Esophagus squamous epithelium (tissue), 5 donors: ENCODE measurements around the gene CDKL2. TPM values are rescaled to one million over a fixed set of nuclear protein-coding genes. Genes with fewer than 3 reads are reported as not detected.
"Not testable (repeated sequence)": the region's sequence is repeated elsewhere in the genome, so short reads cannot be mapped to it uniquely, and the experiment has no call there.

Experiments
- DNase-seq: peaks from one replicate; lab custom pipeline; 2025; lab: John Stamatoyannopoulos, UW
- H3K27ac ChIP-seq, 4 donors: fragments of 200-600 bp; sonication (generic); one replicate each; pipeline ENCODE4 v1.5.1; 2016 to 2019; ENCODE audit warnings: mild to moderate bottlenecking in 1 of 4
- H3K27me3 ChIP-seq, 4 donors: fragments of 200-600 bp; sonication (generic); 1 replicate in 3 of 4; 2 replicates in 1 of 4; pipeline versions ENCODE4 v1.5.1 to v1.6.0; 2017 to 2021; ENCODE audit warnings: antibody characterized with exemption in 1 of 4
- H3K36me3 ChIP-seq, 3 donors: fragments of 200-600 bp; sonication (generic); one replicate each; pipeline ENCODE4 v1.5.1; 2016 to 2019
- H3K4me1 ChIP-seq, 3 donors: fragments of 200-600 bp; sonication (generic); one replicate each; pipeline ENCODE4 v1.5.1; 2017 to 2019
- H3K4me3 ChIP-seq, 4 donors: fragments of 200-600 bp; sonication (generic); 1 replicate in 3 of 4; 2 replicates in 1 of 4; pipeline ENCODE4 v1.5.1; 2016 to 2019; ENCODE audit warnings: mild to moderate bottlenecking in 2 of 4, moderate library complexity in 1 of 4
- H3K9me3 ChIP-seq, 3 donors: fragments of 200-600 bp; sonication (generic); one replicate each; pipeline ENCODE4 v1.5.1; 2016 to 2019
- CTCF ChIP-seq, 6 experiments: fragments of 450-650 bp in 4 of 6; fragments of 200-600 bp in 2 of 6; sonication (generic) in 2 of 6; IDR thresholded peaks; one replicate each; pipeline ENCODE4 v1.5.1; 2016 to 2019; ENCODE audit warnings: antibody characterized with exemption in 6 of 6, mild to moderate bottlenecking in 4 of 6, moderate library complexity in 4 of 6
- POLR2A ChIP-seq, 4 donors: fragments of 450-650 bp; IDR thresholded peaks; one replicate each; pipeline ENCODE4 v1.6.1; 2017; ENCODE audit warnings: antibody characterized with exemption in 4 of 4, mild to moderate bottlenecking in 4 of 4, moderate library complexity in 3 of 4
- whole genome bisulfite sequencing, 2 donors: methylation state at CpG; one replicate each; pipeline ENCODE4 v1.1.5; 2018; 5-methylcytosine and 5-hydroxymethylcytosine counted together
- intact Hi-C: fragments of 100-400 bp; cut with DNase I; formaldehyde crosslinking; loops from one replicate; pipeline ENCODE4 v1.15.0; 2022
- total RNA-seq, 4 donors: library from RNA; depleted of rRNA; stranded (reverse); fragments of >200 nt; gene quantifications; one replicate each; pipeline ENCODE4 v1.1.0, GENCODE V29; 2016
- donor health status: DM: yes; HTN: yes; CAD: no.

The CDKL2 gene
- total RNA-seq, 4 donors from 2014 or later = 0.13 to 1.3 (median 0.71) TPM

GRCh38 chr4:75552452-75552851, 77.9 kb downstream of the CDKL2 start:
- H3K27ac ChIP-seq = no peak overlapping the region
- intact Hi-C loops = no loop called here
- H3K36me3 ChIP-seq = no peaks in the 10 kb centered on the region
- peaks cover 0 to 7% (median 0%) of the 10 kb centered on the region in 4 donors for H3K27me3 ChIP-seq
- DNase-seq = no peak
- H3K4me1 ChIP-seq = no peaks in the 10 kb centered on the region
- TF ChIP-seq POLR2A (IDR thresholded peaks at IDR 0.05) (no peak), CTCF (IDR thresholded peaks at IDR 0.05) (no peak)
- no peak overlapping the region for H3K4me3 ChIP-seq
- no peaks in the 10 kb centered on the region for H3K9me3 ChIP-seq

GRCh38 chr4:75549019-75549418, 81.3 kb downstream of the CDKL2 start:
- no peak overlapping the region for H3K27ac ChIP-seq
- 84 to 90% methylated on average over 2 of the region's 2 CpGs for WGBS, 2 donors
- H3K9me3 ChIP-seq = no peaks in the 10 kb centered on the region
- H3K27me3 ChIP-seq = no peaks in the 10 kb centered on the region
- no peak for TF ChIP-seq CTCF (IDR thresholded peaks at IDR 0.05)
- TF ChIP-seq POLR2A (IDR thresholded peaks at IDR 0.05) = no peak
- H3K4me1 ChIP-seq = no peaks in the 10 kb centered on the region
- H3K36me3 ChIP-seq = peaks cover 0 to 12% (median 0%) of the 10 kb centered on the region in 3 donors
- H3K4me3 ChIP-seq = no peak overlapping the region
- DNase-seq = no peak
- intact Hi-C loops = no loop called here

GRCh38 chr4:75547647-75548387, 82.5 kb downstream of the CDKL2 start:
- H3K27ac ChIP-seq = no peak overlapping the region
- no peak overlapping the region for H3K4me3 ChIP-seq
- 56 to 70% methylated on average over 12 to 15 of the region's 15 CpGs for WGBS, 2 donors
- DNase-seq = no peak
- H3K9me3 ChIP-seq = no peaks in the 10 kb centered on the region
- peaks cover 0 to 16% (median 0%) of the 10 kb centered on the region in 3 donors for H3K36me3 ChIP-seq
- no peaks in the 10 kb centered on the region for H3K4me1 ChIP-seq
- TF ChIP-seq CTCF (IDR thresholded peaks at IDR 0.05) (no peak), POLR2A (IDR thresholded peaks at IDR 0.05) (no peak)
- intact Hi-C loops = no loop called here
- H3K27me3 ChIP-seq = no peaks in the 10 kb centered on the region

DNA sequence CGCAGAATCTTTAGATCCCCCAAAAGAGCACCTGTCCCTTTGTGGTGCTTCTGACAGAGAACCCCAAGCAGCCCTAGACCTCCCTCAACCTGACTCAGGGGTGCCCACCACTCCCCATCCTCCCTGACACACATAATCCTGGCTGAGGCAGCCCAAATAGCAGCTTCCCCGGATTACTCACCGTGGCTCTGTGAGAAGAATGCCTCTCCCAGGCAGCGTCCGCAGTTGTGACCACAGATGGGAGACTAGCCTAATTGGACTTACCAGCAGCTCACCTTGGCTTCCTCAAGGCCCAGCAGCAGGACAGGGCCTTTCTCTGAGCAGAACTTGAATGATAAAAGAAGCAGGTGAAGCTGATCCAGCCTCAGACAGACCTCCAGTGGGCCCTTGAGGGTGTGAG, 84.8 kb downstream of the CDKL2 start:
- Histone ChIP-seq H3K27me3 (no peaks in the 10 kb centered on the region), H3K4me3 (no peak overlapping the region), H3K4me1 (no peaks in the 10 kb centered on the region), H3K27ac (no peak overlapping the region), H3K9me3 (no peaks in the 10 kb centered on the region), H3K36me3 (peaks cover 0 to 16% (median 0%) of the 10 kb centered on the region in 3 donors)
- intact Hi-C loops = no loop called here
- no peak for TF ChIP-seq POLR2A (IDR thresholded peaks at IDR 0.05)
- no peak for TF ChIP-seq CTCF (IDR thresholded peaks at IDR 0.05)
- no peak for DNase-seq
- 80 to 100% methylated on average over 1 of the region's 5 CpGs for WGBS, 2 donors

DNA sequence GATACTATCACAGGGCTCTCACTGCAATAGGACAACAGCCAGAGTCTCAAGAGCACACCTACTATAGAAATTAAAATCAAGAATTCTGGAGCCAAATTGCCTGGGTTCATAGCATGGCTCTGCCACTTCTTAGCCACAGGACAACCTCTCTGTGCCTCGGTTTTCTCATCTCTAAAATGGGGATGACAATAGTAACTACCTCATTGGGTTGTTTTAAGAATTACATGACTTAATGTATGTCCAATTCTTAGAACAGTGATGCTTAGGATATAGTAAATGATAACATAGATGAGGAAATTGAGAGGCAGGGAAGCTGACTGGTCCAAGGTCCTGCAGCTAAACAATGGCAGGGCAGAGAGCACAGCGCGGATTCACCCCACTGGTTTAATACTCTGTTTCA, 85.5 kb downstream of the CDKL2 start:
- intact Hi-C loops = no loop called here
- 81 to 98% methylated on average over 3 of the region's 3 CpGs for WGBS, 2 donors
- DNase-seq = no peak
- no peak overlapping the region for H3K27ac ChIP-seq
- no peak overlapping the region for H3K4me3 ChIP-seq
- no peaks in the 10 kb centered on the region for H3K4me1 ChIP-seq
- TF ChIP-seq POLR2A (IDR thresholded peaks at IDR 0.05) (no peak), CTCF (IDR thresholded peaks at IDR 0.05) (no peak)
- no peaks in the 10 kb centered on the region for H3K9me3 ChIP-seq
- H3K27me3 ChIP-seq = no peaks in the 10 kb centered on the region
- peaks cover 0 to 16% (median 0%) of the 10 kb centered on the region in 3 donors for H3K36me3 ChIP-seq

GRCh38 chr4:75544220-75544619, 86.1 kb downstream of the CDKL2 start:
- not testable (repeated sequence) for H3K9me3 ChIP-seq

More at GRCh38 chr4:75544220-75544619, 86.1 kb downstream of the CDKL2 start:
- DNase-seq, H3K4me1 ChIP-seq, H3K27me3 ChIP-seq, H3K27ac ChIP-seq, H3K4me3 ChIP-seq, intact Hi-C loops: not testable (repeated sequence)
- WGBS, 2 donors = 86 to 87% methylated on average over 8 of the region's 8 CpGs
- H3K36me3 ChIP-seq = peaks cover 0 to 16% (median 0%) of the 10 kb centered on the region in 3 donors
